Measurements from ENCODE around the gene KIF1B.

Gene KIF1B

DNA sequence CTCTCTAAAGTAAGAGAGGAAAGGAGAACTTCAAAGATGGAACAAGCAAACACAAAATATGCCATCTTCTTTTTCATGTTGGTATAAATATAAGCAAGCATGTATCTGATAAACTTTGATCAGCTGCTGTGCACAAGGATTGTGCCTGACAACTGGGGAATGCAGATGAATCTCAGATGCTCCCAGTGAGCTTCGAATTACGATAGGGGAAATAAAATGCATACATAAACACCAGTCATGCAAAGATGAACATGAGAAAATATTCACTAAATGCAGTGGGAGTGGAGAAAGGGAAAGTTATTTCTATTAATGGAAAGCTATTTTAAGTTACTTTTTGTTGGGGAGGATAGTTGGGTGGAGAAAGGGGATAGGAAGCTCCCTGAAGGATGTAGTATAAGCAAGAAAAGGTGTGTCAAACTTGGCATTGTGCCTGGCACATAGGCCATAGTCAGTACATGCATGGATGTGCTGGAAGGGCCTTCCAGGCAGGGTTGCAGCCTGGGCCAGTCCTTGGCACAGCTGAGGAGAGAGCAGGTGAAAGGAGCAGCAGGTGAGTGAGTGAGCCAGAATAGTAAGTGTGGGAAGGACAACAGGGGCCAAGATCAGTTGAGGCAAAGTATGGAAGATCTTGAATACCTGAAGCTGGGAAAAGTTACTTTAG lies 130.7 kb downstream of the KIF1B start:
- Histone ChIP-seq H3K36me3 (ENCODE audit: insufficient read depth) (no peaks in the 10 kb centered on the region), H3K27me3 (ENCODE audit: insufficient read depth, low read depth) (no peaks in the 10 kb centered on the region), H3K4me3 (IDR thresholded peaks at IDR 0.05; ENCODE audit: insufficient read depth, low read depth, low read length) (no peak overlapping the region), H3K79me2 (ENCODE audit: insufficient read depth, low read depth) (no peaks in the 10 kb centered on the region), H3K9ac (no peak overlapping the region), H3K4me2 (no peak overlapping the region), H3K27ac (no peak overlapping the region), H3K4me1 (ENCODE audit: low read depth, poor library complexity, severe bottlenecking) (no peaks in the 10 kb centered on the region), H2AFZ (ENCODE audit: low read depth) (no peak overlapping the region), H4K20me1 (ENCODE audit: insufficient read depth) (no peaks in the 10 kb centered on the region)
- TF ChIP-seq, protein P1, sequence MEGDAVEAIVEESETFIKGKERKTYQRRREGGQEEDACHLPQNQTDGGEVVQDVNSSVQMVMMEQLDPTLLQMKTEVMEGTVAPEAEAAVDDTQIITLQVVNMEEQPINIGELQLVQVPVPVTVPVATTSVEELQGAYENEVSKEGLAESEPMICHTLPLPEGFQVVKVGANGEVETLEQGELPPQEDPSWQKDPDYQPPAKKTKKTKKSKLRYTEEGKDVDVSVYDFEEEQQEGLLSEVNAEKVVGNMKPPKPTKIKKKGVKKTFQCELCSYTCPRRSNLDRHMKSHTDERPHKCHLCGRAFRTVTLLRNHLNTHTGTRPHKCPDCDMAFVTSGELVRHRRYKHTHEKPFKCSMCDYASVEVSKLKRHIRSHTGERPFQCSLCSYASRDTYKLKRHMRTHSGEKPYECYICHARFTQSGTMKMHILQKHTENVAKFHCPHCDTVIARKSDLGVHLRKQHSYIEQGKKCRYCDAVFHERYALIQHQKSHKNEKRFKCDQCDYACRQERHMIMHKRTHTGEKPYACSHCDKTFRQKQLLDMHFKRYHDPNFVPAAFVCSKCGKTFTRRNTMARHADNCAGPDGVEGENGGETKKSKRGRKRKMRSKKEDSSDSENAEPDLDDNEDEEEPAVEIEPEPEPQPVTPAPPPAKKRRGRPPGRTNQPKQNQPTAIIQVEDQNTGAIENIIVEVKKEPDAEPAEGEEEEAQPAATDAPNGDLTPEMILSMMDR (conservative IDR thresholded peaks at IDR 0.05; ENCODE audit: low read depth, low read length), result no peak

DNA sequence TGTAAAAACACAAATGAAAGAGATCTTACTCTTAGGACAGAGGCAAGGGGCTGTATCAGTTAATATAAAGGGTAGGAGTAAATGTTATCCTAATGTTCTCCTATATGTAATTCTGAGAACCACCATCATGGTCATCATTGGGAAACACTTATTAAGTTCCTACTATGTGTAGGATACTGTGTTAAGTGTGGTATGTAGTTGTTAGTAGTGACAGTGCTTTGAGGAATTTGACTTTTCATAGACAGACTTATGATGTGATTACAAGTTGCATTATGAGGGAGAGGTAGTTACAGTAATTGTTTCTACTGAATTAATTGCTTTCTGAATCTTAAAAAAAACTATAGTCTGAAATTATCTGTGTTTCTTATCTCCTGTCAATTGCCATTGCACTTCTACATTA lies 136.7 kb downstream of the KIF1B start:
- Histone ChIP-seq H3K4me2 (no peak overlapping the region), H2AFZ (ENCODE audit: low read depth) (no peak overlapping the region), H3K27me3 (ENCODE audit: insufficient read depth, low read depth) (no peaks in the 10 kb centered on the region), H4K20me1 (ENCODE audit: insufficient read depth) (no peaks in the 10 kb centered on the region), H3K4me1 (ENCODE audit: low read depth, poor library complexity, severe bottlenecking) (no peaks in the 10 kb centered on the region), H3K4me3 (IDR thresholded peaks at IDR 0.05; ENCODE audit: insufficient read depth, low read depth, low read length) (no peak overlapping the region), H3K9ac (no peak overlapping the region), H3K36me3 (ENCODE audit: insufficient read depth) (no peaks in the 10 kb centered on the region), H3K27ac (no peak overlapping the region), H3K79me2 (ENCODE audit: insufficient read depth, low read depth) (no peaks in the 10 kb centered on the region)
- TF ChIP-seq, protein P1 (conservative IDR thresholded peaks at IDR 0.05; ENCODE audit: low read depth, low read length), result no peak

DNA sequence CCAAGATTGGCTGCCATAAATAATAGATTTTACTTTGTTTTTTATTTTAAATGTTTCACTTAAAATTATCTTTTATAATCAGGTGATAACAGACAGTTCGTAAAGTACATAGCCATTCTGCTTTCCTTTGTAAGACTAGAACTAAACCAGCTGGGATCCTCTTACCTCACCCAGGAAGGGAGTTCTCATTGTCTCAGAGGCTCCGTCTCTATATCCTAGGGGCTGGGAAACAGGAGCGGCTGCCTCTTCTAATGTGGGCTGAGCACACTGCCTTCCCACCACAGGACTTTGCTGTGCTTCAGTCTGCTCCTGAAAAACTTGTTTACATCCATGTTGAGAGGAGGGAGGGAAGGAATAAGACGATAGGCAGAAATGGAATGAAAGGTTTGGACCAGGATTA lies 142.9 kb downstream of the KIF1B start:
- H3K4me1 ChIP-seq (ENCODE audit: low read depth, poor library complexity, severe bottlenecking), result no peaks in the 10 kb centered on the region
- H3K9ac ChIP-seq, result no peak overlapping the region
- no peak overlapping the region for H3K4me2 ChIP-seq
- no peaks in the 10 kb centered on the region for H4K20me1 ChIP-seq (ENCODE audit: insufficient read depth)
- no peak overlapping the region for H3K27ac ChIP-seq
- no peaks in the 10 kb centered on the region for H3K36me3 ChIP-seq (ENCODE audit: insufficient read depth)
- H3K27me3 ChIP-seq (ENCODE audit: insufficient read depth, low read depth), result no peaks in the 10 kb centered on the region
- TF ChIP-seq, protein P1 (conservative IDR thresholded peaks at IDR 0.05; ENCODE audit: low read depth, low read length), result no peak
- no peak overlapping the region for H2AFZ ChIP-seq (ENCODE audit: low read depth)
- H3K79me2 ChIP-seq (ENCODE audit: insufficient read depth, low read depth), result no peaks in the 10 kb centered on the region
- H3K4me3 ChIP-seq (IDR thresholded peaks at IDR 0.05; ENCODE audit: insufficient read depth, low read depth, low read length), result no peak overlapping the region

DNA sequence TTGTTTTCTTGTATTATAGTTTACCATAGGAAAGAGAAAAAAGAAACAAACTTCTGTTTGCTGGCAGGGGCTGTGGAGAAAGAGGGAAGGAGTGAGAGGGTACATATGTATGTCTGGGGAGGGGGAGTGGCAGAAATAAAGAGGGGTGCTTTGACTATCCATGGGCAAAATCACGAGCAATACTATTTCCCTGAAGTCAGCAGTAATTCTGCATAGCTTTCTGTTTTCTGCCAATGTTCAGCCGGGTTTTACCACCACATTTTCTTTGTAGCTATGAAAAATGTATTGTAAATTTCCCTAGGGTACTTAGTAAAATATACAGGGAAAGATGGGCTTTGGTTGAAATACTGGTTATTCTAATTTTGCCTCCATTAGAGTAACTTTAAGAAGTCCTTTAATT lies 143.3 kb downstream of the KIF1B start:
- Histone ChIP-seq H4K20me1 (ENCODE audit: insufficient read depth) (no peaks in the 10 kb centered on the region), H3K27me3 (ENCODE audit: insufficient read depth, low read depth) (no peaks in the 10 kb centered on the region), H2AFZ (ENCODE audit: low read depth) (no peak overlapping the region), H3K36me3 (ENCODE audit: insufficient read depth) (no peaks in the 10 kb centered on the region), H3K4me1 (ENCODE audit: low read depth, poor library complexity, severe bottlenecking) (no peaks in the 10 kb centered on the region), H3K4me2 (no peak overlapping the region), H3K9ac (no peak overlapping the region), H3K27ac (no peak overlapping the region), H3K79me2 (ENCODE audit: insufficient read depth, low read depth) (no peaks in the 10 kb centered on the region), H3K4me3 (IDR thresholded peaks at IDR 0.05; ENCODE audit: insufficient read depth, low read depth, low read length) (no peak overlapping the region)
- TF ChIP-seq, protein P1 (conservative IDR thresholded peaks at IDR 0.05; ENCODE audit: low read depth, low read length), result no peak

All from KMS-11 (cell line).